GM11168 (cell line): ENCODE data around the gene CDK5R2.

Source experiments
- in situ Hi-C: fragments of 300-500 bp; cut with MboI; formaldehyde crosslinking; loops from one replicate; pipeline ENCODE4 v1.12.0; 2022; ENCODE audit warnings: low sequenced_read_pairs; ENCODE audit not compliant: unreplicated experiment

CDK5R2 gene

GRCh38 chr2:218986148-218986761 is 26.8 kb downstream of the CDK5R2 start:
- in situ Hi-C loops, result no loop called here

GRCh38 chr2:218988164-218988563 is 28.7 kb downstream of the CDK5R2 start:
- in situ Hi-C loops, result no loop called here

GRCh38 chr2:218988650-218989049 is 29.2 kb downstream of the CDK5R2 start:
- in situ Hi-C loops, result no loop called here

GRCh38 chr2:218990052-218990451 is 30.6 kb downstream of the CDK5R2 start:
- in situ Hi-C loops, result no loop called here

GRCh38 chr2:218990612-218991011 is 31.1 kb downstream of the CDK5R2 start:
- in situ Hi-C loops, result no loop called here

- in situ Hi-C loops, result no loop called here
These were observed 32.3 kb downstream of the CDK5R2 start for GRCh38 chr2:218991674-218992168.

- in situ Hi-C loops, result no loop called here
These were observed 32.7 kb downstream of the CDK5R2 start for GRCh38 chr2:218992196-218992595.

- in situ Hi-C loops, result no loop called here
These were observed 33.4 kb downstream of the CDK5R2 start for GRCh38 chr2:218992703-218993344.

- in situ Hi-C loops, result no loop called here
These were observed 34.2 kb downstream of the CDK5R2 start, which contains the start of gene CRYBA2 for GRCh38 chr2:218993345-218994315. CRYBA2 (minus strand) TSS chr2:218993422; CDS start chr2:218993176, 246 bp downstream.

- in situ Hi-C loops, result no loop called here
These were observed 36.1 kb downstream of the CDK5R2 start for GRCh38 chr2:218995561-218995960.

GRCh38 chr2:218995972-218996711 is 36.7 kb downstream of the CDK5R2 start:
- in situ Hi-C loops, result no loop called here

- in situ Hi-C loops, result no loop called here
These were observed 37.5 kb downstream of the CDK5R2 start for GRCh38 chr2:218996937-218997336.

GRCh38 chr2:218997731-218998130 is 38.3 kb downstream of the CDK5R2 start:
- in situ Hi-C loops, result no loop called here

GRCh38 chr2:218998414-218999002 is 39.0 kb downstream of the CDK5R2 start:
- in situ Hi-C loops, result no loop called here

GRCh38 chr2:218999021-218999880 is 39.8 kb downstream of the CDK5R2 start:
- in situ Hi-C loops, result no loop called here

GRCh38 chr2:218999881-219000568 is 40.6 kb downstream of the CDK5R2 start:
- in situ Hi-C loops, result no loop called here

- in situ Hi-C loops, result no loop called here
These were observed 41.1 kb downstream of the CDK5R2 start for GRCh38 chr2:219000569-219000960.

- in situ Hi-C loops, result no loop called here
These were observed 41.7 kb downstream of the CDK5R2 start for GRCh38 chr2:219001100-219001576.
